Ovary (tissue), 3 donors: ENCODE measurements around the gene NMT2.

Experiments used
- CTCF ChIP-seq, 3 donors: fragments of 450-650 bp in 2 of 3; fragments of 200-600 bp in 1 of 3; IDR thresholded peaks; one replicate each; pipeline versions ENCODE4 v1.5.1 to v1.8.0; 2016 to 2022; ENCODE audit warnings: antibody characterized with exemption in 3 of 3, mild to moderate bottlenecking in 1 of 3
- EP300 ChIP-seq: sonication (generic); formaldehyde crosslinking; IDR thresholded peaks from one replicate; pipeline ENCODE4 v1.6.1; 2017; ENCODE audit warnings: antibody characterized with exemption
- donor health status: DM: no; HTN: no; CAD: no.

GRCh38 chr10:15123749-15124184 is 44.7 kb downstream of the NMT2 start:
- TF ChIP-seq CTCF (IDR thresholded peaks at IDR 0.05) (no peak), EP300 (no peak)
